Measurements from ENCODE around the gene DIABLO. TPM values are rescaled to one million over a fixed set of nuclear protein-coding genes. Genes with fewer than 3 reads are reported as not detected.

DIABLO gene
- total RNA-seq, 1 experiment from 2014 or later = 60.1 TPM

GRCh38 chr12:122187466-122187865 lies 38.4 kb downstream of the DIABLO start (continued):
- no peak for TF ChIP-seq CTCF (IDR thresholded peaks at IDR 0.05 in 2 of 3, conservative IDR thresholded peaks at IDR 0.05 in 1 of 3; ENCODE audit: borderline replicate concordance in 1 of 3, insufficient read depth in 1 of 3, low read depth in 2 of 3, low read length in 2 of 3)
- TF ChIP-seq JUND (IDR thresholded peaks at IDR 0.05) = no peak
- no peak for TF ChIP-seq SIN3A (IDR thresholded peaks at IDR 0.05; ENCODE audit: low read depth)
- TF ChIP-seq ZNF274 (IDR thresholded peaks at IDR 0.05; ENCODE audit: low read depth, low read length) = no peak
- TF ChIP-seq REST (IDR thresholded peaks at IDR 0.05; ENCODE audit: low read depth) = no peak
- no peak for TF ChIP-seq FOSL1 (IDR thresholded peaks at IDR 0.05; ENCODE audit: low read depth)
- TF ChIP-seq ZFX (IDR thresholded peaks at IDR 0.05) = no peak
- TF ChIP-seq CEBPB (IDR thresholded peaks at IDR 0.05; ENCODE audit: low read depth) = no peak
- no peak for TF ChIP-seq ATF3 (IDR thresholded peaks at IDR 0.05)
- TF ChIP-seq EZH2 (IDR thresholded peaks at IDR 0.05) = no peak

All from HCT116 (cell line).